HG02588 (cell line): ENCODE data around the gene TMEM259.

Experiments
- ATAC-seq: cut with Tn5 transposase; IDR thresholded peaks from one replicate; pipeline ENCODE4 v1.9.1; 2021; ENCODE audit warnings: mild to moderate bottlenecking, moderate library complexity; ENCODE audit not compliant: unreplicated experiment

The TMEM259 gene

GRCh38 chr19:1020868-1021425, at the start of gene TMEM259:
Gene TMEM259 (minus strand): TSS chr19:1021123. CDS start chr19:1020996, 127 bp downstream.
- ATAC-seq = peak; percentile 76

DNA sequence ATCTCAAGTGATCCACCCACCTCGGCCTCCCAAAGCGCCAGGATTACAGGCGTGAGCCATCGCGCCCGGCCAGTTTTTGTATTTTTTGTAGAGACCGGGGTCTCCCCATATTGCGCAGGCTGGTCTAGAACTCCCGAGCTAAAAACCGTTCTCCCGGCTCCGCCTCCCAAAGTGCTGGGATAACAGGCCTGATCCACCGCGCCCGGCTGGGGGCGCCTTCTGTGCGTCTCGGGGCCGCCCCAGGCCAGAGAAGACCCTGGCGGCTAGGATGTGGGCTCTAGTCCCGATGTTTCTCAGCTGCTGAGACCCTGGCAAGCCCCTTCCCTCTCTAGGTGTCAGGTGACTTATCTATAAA, 49.6 kb upstream of the TMEM259 start:
- ATAC-seq = no peak

DNA sequence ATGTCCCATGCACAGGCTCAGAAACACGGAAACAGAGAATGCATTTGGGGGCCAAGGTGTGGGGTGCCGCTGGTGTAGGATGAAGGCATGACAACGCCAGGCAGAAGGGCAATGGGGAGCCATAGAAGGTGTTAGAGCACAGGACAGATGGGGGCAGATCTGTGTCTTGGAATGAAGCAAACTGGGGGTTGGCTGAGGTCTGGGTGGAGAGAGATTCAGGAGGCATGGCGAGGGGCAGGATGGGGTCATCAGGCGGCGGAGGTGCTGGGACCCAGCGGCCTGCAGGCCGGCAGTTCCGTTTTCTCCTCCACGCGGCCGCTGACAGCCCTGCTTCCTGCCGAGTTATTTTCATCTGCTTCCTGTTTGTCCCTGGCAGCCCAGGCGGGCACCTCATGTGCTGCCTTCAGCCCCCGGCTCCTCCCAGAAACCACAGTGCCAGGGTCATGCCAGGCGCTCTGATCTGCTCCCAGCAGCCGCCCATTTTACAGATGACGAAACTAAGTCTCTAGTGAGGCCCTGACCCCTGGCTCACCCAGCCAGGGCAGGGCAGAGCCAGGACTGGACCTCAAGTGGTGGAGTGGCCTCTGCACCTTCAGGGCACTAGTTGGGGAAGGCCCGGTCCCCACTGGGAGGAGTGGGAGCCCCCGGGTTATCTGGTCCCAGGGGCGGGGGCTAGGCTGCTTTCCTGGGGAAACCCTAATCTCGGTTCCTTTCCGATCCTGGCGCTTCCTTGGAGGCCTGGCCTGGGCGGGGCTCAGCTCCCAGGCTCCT, 48.3 kb upstream of the TMEM259 start:
- ATAC-seq = no peak

DNA sequence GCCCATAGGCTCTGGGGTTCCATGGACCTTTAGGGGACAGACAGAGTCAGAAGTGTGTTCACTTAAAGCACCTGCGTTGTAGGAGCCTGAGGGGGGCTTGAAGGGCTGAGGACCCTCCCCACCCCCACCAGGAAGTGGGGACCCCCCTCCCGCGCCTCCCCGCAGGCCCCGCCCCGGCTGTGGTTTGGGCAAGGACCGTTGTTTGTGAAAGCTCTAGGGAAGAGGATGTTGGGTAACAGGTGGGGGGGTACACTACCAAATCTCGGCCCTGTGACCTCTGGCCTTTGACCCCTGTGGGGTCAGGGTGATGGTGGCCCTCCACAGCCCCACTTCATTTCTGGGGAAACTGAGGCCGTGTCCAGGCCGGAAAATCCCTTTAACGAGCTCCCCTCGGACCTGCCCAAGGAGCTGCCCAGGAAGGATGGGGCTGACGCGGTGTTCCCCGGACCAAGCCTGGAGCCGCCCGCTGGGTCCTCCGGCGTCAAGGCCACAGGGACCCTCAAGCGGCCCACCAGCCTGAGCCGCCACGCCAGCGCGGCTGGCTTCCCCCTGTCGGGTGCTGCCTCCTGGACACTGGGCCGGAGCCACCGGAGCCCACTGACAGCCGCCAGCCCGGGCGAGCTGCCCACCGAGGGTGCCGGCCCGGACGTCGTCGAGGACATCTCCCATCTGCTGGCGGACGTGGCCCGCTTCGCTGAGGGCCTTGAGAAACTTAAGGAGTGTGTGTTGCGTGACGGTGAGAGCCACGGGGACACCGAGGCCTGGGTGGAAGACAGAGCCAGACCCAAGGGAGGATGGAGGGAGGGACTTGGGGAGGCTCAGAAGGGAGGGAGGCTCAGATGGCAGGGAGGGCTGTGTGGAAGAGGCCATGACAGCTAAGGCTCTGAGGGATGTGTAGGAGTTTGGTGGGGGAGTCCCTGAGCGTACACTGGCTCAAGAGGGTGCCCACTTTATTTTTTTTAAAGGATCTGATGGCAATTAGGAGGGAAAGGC, 47.4 kb upstream of the TMEM259 start:
- ATAC-seq = no peak

DNA sequence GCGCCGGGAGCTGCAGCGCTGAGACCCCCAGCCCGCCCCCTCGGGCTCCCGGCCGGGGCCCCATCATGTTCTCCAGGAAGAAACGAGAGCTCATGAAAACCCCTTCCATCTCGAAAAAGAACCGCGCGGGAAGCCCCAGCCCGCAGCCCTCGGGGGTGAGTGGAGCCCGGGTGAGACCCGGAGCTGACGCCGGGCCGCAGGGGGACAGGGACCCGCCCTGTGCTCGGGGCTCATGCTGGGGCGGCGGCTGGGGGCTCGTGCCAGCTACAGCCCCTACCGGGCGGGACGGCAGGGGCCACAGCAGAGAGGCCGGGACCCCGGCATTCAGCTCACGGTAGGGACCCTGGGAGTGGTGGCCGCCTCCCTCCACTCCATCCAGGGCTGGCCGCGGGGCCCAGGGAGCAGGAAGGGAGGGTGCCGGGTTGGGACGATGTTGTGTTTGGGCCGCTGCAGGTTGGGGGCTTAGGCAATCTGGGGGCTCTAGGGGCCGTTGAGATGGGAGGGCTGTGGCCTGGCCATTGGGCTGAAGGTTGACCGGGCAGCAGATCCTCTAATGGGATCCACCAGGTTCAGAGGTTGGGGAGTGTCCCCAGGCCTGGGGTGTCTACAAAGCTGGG, 46.5 kb upstream of the TMEM259 start:
- no peak for ATAC-seq

DNA sequence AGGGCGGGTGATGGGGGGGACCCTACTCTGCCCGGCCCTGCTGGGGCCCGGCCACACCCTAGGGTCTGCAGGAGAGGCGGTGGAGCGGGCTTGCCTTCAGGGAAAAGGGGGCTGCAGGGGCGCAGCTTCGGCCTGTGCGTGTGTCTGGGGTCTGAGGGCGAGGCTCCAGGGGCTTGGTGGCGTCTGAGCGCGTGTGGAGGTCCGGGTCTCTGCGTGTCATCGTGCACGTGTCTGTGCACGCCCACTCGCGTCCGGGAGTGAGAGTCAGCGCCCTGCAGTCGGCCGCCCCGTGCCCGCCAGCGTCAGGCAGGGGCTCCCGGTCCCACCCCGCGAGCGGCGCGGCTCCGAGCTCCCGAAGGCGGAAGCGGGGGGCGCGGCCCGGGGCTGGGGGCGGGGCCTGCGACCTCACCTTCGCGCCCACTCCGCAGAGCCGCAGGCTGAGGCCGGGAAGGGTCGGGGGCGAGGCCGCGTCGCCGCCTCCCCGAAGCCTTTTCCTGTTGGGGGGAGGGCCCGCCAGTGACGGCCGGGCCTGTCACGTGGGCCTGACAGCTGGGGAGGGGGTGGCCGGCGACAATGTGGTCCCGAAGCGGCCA, 45.9 kb upstream of the TMEM259 start, which contains the start of gene ARHGAP45:
ARHGAP45 (plus strand) TSS at position 420 of the 593 bp plus-strand sequence. CDS start 239 bp downstream, outside the sequence.
- no peak for ATAC-seq

DNA sequence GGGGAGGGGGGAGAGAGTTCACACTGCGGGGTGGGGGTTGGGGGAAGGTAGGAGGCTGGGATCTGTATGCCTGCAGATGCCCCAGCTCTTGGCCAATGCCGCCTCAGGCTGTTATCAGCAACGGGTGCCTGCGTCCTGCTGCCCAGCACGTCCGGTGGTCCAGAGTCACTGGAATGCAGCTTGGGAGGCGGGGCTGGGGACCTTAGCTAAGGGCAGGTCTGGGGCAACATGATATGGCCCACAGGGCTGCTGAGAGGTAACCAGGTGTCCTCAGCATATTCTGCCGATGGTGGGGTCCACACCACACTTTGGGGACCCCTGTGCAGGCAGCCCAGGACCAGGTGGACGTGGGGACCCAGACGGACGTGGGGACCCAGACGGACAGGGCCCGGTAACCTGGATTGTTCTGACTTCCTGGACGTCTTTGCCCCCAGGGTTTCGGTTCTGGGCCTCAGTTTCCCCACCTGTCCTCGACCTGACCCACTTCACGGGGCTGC, 45.4 kb upstream of the TMEM259 start:
- no peak for ATAC-seq

GRCh38 chr19:1065606-1066109, 44.7 kb upstream of the TMEM259 start:
- ATAC-seq = no peak

DNA sequence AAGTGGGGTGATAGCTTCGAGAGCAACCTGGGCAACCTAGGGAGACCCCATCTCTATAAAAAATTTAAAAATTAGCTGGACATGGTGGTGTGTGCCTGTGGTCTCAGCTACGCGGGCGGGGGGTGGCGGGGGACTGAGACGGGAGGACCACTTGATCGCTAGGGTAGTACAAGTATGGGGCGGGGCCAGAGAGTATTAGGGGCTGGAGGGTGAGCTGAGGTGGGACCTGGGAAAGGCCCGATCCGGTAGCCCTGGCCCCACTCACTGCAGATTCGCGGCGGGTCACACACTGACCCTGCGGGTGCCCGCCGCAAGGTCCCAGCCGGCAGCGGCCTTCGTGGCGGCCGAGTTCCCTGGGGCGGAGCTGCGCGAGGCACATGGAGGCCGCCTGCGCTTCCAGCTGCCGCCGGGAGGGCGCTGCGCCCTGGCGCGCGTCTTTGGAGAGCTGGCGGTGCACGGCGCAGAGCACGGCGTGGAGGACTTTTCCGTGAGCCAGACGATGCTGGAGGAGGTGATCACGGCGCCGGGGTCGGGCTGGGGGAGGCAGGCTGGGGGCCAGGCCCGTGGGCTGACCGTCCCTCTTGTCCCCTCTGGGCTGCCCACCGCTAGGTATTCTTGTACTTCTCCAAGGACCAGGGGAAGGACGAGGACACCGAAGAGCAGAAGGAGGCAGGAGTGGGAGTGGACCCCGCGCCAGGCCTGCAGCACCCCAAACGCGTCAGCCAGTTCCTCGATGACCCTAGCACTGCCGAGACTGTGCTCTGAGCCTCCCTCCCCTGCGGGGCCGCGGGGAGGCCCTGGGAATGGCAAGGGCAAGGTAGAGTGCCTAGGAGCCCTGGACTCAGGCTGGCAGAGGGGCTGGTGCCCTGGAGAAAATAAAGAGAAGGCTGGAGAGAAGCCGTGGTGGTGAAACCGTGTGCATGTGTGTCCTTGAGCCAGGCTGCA, 44.0 kb upstream of the TMEM259 start:
- ATAC-seq = no peak

DNA sequence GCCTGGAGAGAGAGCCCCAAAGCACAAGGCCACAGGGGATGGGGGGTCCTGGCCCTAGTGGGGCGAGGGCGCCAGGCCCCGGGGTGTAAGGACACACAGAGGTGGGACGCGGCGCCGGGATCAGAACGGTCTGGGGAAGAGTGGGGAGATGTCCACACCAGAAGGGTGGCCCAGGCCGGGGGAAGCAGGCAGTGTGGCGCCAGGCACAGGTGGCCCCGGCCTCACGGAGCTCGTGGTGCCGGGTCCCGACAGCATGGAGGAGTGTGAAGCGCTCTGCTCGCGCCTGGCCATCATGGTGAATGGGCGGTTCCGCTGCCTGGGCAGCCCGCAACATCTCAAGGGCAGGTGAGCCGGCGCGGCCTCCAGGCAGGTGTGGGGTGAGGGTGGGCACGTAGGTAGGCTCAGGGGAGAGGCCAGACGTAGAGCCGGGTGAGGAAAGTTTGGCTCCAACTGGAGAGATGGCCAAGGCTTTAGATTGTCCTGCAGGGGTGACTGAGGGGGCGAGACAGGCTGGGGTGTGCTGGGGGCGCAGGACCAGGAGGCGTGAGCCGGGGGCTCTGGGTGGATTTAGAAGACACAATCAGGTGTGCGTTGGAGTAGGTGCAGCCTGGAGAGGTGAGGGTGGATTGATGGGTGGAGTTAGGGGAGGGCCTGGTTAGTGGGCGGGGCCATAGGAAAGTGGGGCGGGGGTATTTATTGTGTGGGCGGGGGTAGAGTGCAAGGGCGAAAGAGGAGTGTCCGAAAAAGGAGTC, 43.2 kb upstream of the TMEM259 start:
- ATAC-seq = no peak

DNA sequence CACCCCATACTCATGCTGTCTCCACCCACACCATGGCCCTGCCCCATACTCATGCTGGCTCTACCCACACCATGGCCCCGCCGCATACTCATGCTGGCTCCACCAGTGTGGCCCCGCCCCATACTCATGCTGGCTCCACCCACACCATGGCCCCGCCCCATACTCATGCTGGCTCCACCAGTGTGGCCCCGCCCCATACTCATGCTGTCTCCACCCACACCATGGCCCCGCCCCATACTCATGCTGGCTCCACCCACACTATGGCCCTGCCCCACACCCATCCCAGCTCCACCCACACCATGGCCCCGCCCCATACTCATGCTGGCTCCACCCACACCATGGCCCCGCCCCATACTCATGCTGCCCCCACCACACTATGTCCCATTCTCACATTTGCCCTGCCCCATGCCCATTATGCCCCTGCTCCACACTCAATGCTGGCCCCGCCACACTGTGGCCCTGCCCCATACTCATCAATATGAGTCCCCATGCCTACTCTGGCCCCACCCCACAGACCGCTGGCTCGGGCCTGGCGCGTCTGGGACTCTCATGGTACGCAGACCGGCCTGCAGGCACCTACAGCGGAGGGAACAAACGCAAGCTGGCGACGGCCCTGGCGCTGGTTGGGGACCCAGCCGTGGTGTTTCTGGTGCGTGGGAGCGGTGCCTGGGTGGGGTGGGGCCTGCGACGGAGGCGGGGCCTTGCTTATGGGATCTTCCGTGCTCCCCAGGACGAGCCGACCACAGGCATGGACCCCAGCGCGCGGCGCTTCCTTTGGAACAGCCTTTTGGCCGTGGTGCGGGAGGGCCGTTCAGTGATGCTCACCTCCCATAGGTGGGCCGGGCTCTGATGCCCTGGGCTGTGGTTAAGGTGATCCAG, 42.3 kb upstream of the TMEM259 start:
- ATAC-seq = no peak

- ATAC-seq = no peak
Observed at GRCh38 chr19:1062387-1063029, 41.6 kb upstream of the TMEM259 start.

GRCh38 chr19:1061987-1062386, 41.1 kb upstream of the TMEM259 start:
- ATAC-seq = no peak

GRCh38 chr19:1060689-1061088, 39.8 kb upstream of the TMEM259 start:
- ATAC-seq = no peak

- ATAC-seq = no peak
Observed at GRCh38 chr19:1058112-1058511, 37.2 kb upstream of the TMEM259 start.

- ATAC-seq = no peak
Observed at GRCh38 chr19:1057176-1057855, 36.4 kb upstream of the TMEM259 start.
